HG02759 (cell line): ENCODE data around the gene TMEM38B.
A peak's percentile ranks its signal among the peaks of the same experiment; 100 is the strongest.
"Not testable (repeated sequence)": the region's sequence is repeated elsewhere in the genome, so short reads cannot be mapped to it uniquely, and the experiment has no call there.

Experiments used
- ATAC-seq: cut with Tn5 transposase; IDR thresholded peaks from one replicate; pipeline ENCODE4 v1.9.1; 2021; ENCODE audit warnings: mild to moderate bottlenecking, moderate library complexity; ENCODE audit not compliant: unreplicated experiment

Gene TMEM38B

GRCh38 chr9:105681313-105681712 is 13.0 kb upstream of the TMEM38B start:
- no peak for ATAC-seq

DNA sequence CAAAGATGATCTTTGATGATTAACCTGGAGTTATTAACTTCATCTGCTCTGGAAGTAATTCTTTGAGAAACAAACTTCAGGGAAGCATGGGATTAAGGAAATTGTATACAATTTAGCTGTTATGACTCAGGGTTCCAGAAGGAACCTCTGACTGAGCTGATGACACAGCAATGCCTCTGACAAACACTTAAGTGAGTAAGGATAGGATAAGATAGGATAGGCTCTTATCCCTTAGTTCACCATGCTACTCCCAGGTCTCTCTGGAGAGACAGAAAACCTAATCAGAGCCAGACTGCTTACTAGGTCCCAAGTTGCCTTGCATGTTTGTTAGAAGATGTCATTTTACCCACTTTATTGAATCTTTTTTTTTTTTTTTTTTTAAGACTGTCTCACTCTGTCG is 12.6 kb upstream of the TMEM38B start:
- ATAC-seq = no peak

GRCh38 chr9:105683688-105684275 is 10.6 kb upstream of the TMEM38B start:
- no peak for ATAC-seq

GRCh38 chr9:105686936-105687335 is 7.4 kb upstream of the TMEM38B start:
- ATAC-seq = no peak

DNA sequence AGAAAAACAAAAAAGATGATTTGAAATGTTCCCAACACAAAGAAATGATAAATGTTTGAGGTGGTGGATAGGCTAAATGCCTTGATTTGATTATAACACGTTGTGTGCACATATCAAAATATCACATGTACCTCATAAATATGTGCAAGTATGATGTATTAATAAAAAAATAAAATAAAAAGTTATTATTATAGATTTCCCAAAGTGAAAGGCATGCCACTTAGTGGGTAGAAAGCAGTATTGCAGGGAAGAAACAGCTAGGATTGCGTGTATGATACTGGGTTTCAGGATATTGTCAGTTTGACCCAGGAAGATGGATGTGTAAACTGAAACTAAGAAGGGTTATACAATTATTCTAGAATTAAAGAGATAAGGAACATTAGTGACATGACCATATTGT is 3.6 kb upstream of the TMEM38B start:
- no peak for ATAC-seq

DNA sequence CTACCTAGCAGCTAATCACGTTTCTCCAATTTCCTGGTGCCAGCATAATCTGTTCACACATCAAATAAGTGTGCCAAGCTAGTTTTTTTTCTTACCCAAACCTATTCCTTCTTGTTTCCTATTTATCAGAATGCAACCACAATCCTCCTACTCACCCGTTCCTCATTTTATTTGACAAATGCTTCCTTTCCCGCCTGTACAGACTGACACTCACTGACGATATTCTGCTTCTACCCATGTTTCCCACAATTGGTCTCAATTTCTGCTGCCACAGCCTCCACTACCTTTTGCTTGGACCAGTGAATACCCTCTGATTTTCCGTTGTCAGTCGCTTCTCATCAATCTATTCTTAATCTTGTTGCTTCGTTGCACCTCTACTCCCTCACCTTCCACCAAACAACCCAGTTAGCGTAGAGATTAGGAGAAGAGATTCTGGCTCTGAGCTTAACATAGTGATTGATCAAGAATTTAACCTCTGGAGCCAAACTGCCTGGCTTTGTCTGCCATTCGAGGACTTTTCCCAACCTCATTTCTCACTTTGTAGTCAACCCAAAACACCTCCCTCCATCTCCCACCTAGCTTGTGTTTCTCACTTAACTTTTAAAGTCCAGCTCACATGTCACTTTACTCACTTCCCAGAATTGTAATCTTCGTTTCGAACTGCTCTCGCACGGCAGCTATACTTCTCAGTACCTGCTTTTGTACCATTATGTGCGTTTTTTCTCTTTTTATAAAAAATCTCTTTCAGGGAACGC is 729 bp upstream of the TMEM38B start:
- peak; percentile 20 for ATAC-seq

- ATAC-seq = peak; percentile 67
Measured at GRCh38 chr9:105694848-105695581, 674 bp downstream of the TMEM38B start.

DNA sequence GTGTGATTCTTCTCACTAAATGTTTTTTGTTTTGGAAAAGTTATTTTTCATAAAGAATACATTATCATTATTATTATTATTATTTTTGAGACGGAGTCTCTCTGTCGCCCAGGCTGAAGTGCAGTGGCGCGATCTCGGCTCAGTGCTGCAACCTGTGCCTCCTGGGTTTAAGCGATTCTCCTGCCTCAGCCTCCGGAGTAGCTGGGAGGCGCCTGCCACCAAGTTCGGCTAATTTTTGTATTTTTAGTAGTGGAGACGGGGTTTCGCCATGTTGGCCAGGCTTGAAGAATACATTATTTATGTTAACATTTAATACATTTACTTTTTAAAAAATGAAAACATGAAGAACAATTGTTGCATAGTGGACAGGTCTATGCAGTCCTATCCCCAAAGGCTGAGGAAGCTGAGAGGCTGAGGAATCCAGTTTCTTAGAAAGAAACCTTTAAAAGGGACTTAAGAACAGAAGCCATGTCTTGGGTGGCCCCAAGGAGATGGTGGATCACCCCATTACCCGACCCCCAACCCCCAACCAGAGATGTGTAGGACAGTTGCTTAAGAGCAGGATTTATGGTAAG is 2.0 kb downstream of the TMEM38B start:
- ATAC-seq = no peak

DNA sequence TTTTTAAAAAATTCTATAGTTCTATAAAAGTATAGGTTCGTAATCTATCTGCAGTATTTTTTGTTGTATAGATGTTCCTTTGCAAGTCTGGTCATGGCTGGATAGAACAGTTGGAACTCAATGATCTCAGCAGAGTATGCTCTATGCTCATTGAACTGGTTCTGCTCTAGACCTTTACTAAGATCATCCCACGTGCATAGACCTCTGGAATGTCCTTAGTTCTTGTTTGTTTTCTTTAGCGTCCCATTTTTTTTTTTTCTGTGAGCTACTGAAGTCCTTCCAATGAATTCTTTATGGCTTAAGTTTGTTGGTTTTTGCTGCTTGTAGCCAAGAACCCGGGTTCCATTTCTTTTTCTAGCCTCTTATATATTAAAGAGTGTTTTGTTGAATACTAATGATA is 3.5 kb downstream of the TMEM38B start:
- no peak for ATAC-seq

- ATAC-seq = no peak
Measured at GRCh38 chr9:105698348-105698870, 4.1 kb downstream of the TMEM38B start.

DNA sequence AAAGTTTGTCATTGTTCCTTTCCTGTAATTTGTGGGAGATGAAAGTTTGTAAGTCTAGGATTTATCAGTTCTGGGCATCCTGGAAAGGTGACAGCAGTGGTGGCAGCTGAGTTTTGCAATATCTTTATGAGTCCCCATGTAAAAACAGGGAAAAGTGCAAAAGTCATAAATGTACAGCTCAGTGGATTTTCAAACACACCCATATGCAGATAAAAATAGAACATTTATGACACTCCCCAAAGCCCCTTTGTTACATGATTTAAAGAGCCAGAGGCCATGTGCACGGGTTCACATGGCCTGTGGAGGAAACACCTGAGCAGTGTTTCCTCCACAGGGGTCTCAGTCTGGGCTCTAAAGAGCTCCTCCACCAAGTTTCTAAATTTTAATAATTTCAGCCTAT is 6.3 kb downstream of the TMEM38B start:
- no peak for ATAC-seq

DNA sequence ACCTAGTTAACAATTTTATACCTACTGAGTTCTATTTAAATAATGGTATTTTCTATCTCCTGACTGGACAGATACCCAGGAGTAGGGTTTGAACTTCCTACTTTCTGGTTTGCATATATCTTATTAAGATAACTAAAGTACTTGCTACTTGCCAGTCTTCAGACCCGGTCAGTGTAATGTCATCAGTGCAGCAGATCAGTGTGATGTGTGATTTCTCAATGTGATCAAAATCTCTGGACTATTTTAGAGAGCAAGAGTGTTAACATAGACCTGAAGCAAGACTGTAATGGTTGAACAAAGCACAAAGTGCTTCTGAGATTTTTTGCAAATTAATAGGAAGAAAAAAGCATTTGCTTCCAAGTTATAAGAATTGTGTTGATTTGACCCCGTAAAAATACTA is 6.8 kb downstream of the TMEM38B start:
- ATAC-seq = no peak

DNA sequence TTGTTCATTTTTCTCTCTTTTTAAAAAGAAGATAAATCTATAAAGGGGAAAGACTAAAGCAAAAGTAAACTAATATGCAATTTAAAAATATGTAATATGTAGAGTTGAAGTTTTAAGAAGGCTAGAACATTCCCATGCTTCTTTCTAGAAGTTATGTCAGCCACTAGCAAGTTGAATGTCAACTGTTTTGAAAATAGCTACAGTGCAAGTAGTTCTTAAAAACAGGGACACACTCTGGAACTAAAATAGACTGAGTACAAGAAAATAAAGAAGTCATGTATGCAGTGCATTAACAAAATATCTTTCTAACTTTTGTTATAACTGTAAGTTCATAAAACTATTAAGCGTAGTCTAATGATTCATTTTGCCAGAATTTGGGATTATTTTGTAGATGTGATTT is 7.9 kb downstream of the TMEM38B start:
- ATAC-seq = no peak

GRCh38 chr9:105703638-105704037 is 9.3 kb downstream of the TMEM38B start:
- not testable (repeated sequence) for ATAC-seq

GRCh38 chr9:105706156-105706555 is 11.8 kb downstream of the TMEM38B start:
- ATAC-seq = no peak

DNA sequence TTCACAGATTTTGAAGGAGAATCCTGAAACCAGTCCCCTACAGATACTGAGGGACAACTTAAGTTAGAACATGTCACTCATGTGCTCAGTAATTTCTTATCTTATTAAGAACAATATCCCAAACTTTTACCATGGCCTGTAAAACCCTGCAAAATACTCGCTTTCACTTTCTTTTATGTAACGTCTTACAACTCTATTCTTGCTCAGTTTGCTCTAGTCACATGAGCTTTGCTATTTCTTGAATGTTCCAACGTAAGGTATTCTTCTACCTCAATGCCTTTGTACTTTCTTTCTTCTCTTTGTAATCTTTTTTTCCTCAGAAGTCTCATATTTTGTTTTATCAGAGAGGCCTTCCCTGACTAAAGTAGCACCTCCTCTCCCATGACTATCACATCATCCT is 14.1 kb downstream of the TMEM38B start:
- ATAC-seq = peak; percentile 62

GRCh38 chr9:105710638-105711037 is 16.3 kb downstream of the TMEM38B start:
- no peak for ATAC-seq

GRCh38 chr9:105711867-105712266 is 17.5 kb downstream of the TMEM38B start:
- ATAC-seq = no peak

DNA sequence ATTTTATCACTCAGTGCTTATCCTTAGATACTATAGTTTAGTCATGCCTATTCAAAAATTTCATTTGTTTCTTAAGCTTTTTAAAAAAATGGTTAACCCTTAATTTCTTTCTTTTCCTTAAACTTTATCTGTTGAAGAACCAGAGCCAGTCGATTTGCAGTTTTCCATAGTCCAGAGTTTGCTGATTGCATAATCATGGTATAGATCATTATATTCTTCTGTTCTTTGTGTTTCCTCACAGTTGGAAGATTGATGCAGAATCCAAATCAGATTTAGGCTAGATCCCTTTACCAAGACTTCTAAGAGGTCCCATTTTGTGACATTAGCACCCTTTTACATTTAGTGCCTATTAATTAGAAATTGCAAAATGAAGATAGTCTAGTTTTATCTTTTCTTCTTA is 18.0 kb downstream of the TMEM38B start:
- no peak for ATAC-seq

- no peak for ATAC-seq
Measured at GRCh38 chr9:105712773-105713172, 18.4 kb downstream of the TMEM38B start.

- ATAC-seq = no peak
Measured at GRCh38 chr9:105713260-105714019, 19.1 kb downstream of the TMEM38B start.
